ENCODE data around the gene CXCL10. TPM values are rescaled to one million over a fixed set of nuclear protein-coding genes. Genes with fewer than 3 reads are reported as not detected.

Gene CXCL10
- total RNA-seq, 4 donors from 2014 or later: 3.0 TPM; not detected in 3

DNA sequence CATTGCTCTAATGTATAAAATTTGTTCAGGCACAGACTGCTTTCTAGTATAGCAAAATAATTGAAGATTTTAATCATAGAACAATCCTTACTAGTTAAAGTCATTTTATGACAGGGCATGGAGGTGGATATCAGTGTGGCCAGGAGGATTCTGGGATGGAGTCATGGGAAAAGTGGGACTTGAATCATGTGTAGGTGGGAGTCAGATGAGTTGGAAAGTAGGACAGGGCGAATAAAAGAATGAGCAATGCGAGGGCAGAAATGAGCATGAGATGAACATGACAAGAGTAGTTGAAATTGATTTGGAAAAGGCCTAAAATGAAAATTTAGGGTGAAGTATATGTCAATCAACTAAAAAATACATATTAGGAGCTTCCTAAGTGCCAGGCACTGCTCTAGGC, 25.4 kb downstream of the CXCL10 start:
- 88 to 100% methylated on average over 2 of the region's 2 CpGs for WGBS, 2 donors (ENCODE audit: low coverage in 1 of 2)

GRCh38 chr4:75997081-75997480, 26.2 kb downstream of the CXCL10 start:
- Histone ChIP-seq H3K27ac (no peak overlapping the region), H3K27me3 (no peaks in the 10 kb centered on the region), H3K36me3 (no peaks in the 10 kb centered on the region), H3K4me3 (no peak overlapping the region), H3K9me3 (no peaks in the 10 kb centered on the region), H3K4me1 (peaks cover 0 to 10% (median 0%) of the 10 kb centered on the region in 4 donors)
- in situ Hi-C loops (cut with MboI; ENCODE audit: low pct_ligation_motif_present in 1 of 4, low pct_unique_long_range_greater_than_20kb in 1 of 4, low sequenced_read_pairs in 3 of 4) (loop anchor here in 2 of 4 donors (5.0 kb wide), 1 partner anchor 70 kb away; no protein-coding TSS in a partner anchor), intact Hi-C loops (cut with DNase I; ENCODE audit: low total_unique reads) (loop anchor here (5.0 kb wide), 1 partner anchor 75 kb away; the partner anchor contains the start of gene ART3)
- DNase-seq: no peak
- WGBS, 2 donors (ENCODE audit: low coverage in 1 of 2): 84% methylated on average over 1 of the region's 1 CpG; no CpG with 5 or more reads in 1 of the 2 donors
- no peak for TF ChIP-seq POLR2AphosphoS5 (IDR thresholded peaks at IDR 0.05)
- no peak for TF ChIP-seq POLR2A (IDR thresholded peaks at IDR 0.05)
- no peak for TF ChIP-seq CTCF (IDR thresholded peaks at IDR 0.05)
- no peak for TF ChIP-seq EP300 (IDR thresholded peaks at IDR 0.05; ENCODE audit: low read depth)

More for the DNA sequence above, 25.4 kb downstream of the CXCL10 start:
- Histone ChIP-seq H3K36me3 (no peaks in the 10 kb centered on the region), H3K4me3 (no peak overlapping the region), H3K9me3 (no peaks in the 10 kb centered on the region), H3K27ac (no peak overlapping the region), H3K4me1 (peaks cover 0 to 13% (median 0%) of the 10 kb centered on the region in 4 donors), H3K27me3 (no peaks in the 10 kb centered on the region)
- intact Hi-C loops (cut with DNase I; ENCODE audit: low total_unique reads): loop anchor here (5.0 kb wide), 1 partner anchor 74 kb away; the partner anchor contains the start of gene ART3
- no peak for DNase-seq
- in situ Hi-C loops (cut with MboI; ENCODE audit: low pct_ligation_motif_present in 1 of 4, low pct_unique_long_range_greater_than_20kb in 1 of 4, low sequenced_read_pairs in 3 of 4): loop anchor here in 2 of 4 donors (5.0 kb wide), 1 partner anchor 69 kb away; no protein-coding TSS in a partner anchor
- TF ChIP-seq POLR2AphosphoS5 (IDR thresholded peaks at IDR 0.05): no peak
- TF ChIP-seq POLR2A (IDR thresholded peaks at IDR 0.05): no peak
- TF ChIP-seq CTCF (IDR thresholded peaks at IDR 0.05): no peak
- TF ChIP-seq EP300 (IDR thresholded peaks at IDR 0.05; ENCODE audit: low read depth): no peak

- 0 to 4% methylated on average over 1 to 5 of the region's 5 CpGs for WGBS, 2 donors (ENCODE audit: low coverage in 1 of 2)
- peaks cover 0 to 13% (median 1%) of the 10 kb centered on the region in 4 donors for H3K4me1 ChIP-seq
- H3K27ac ChIP-seq: no peak overlapping the region
- TF ChIP-seq POLR2A (IDR thresholded peaks at IDR 0.05) (no peak), CTCF (IDR thresholded peaks at IDR 0.05) (peak; percentile 64 to 75 (median 70)), EP300 (IDR thresholded peaks at IDR 0.05; ENCODE audit: low read depth) (no peak), POLR2AphosphoS5 (IDR thresholded peaks at IDR 0.05) (no peak)
- DNase-seq: no peak
- no peak overlapping the region for H3K4me3 ChIP-seq
- H3K36me3 ChIP-seq: no peaks in the 10 kb centered on the region
- intact Hi-C loops (cut with DNase I; ENCODE audit: low total_unique reads): loop anchor here (5.0 kb wide), 1 partner anchor 77 kb away; the partner anchor contains the start of gene ART3
- H3K27me3 ChIP-seq: no peaks in the 10 kb centered on the region
- in situ Hi-C loops (cut with MboI; ENCODE audit: low pct_ligation_motif_present in 1 of 4, low pct_unique_long_range_greater_than_20kb in 1 of 4, low sequenced_read_pairs in 3 of 4): loop anchor here in 2 of 4 donors (5.0 kb wide), 1 partner anchor 72 kb away; no protein-coding TSS in a partner anchor
- H3K9me3 ChIP-seq: no peaks in the 10 kb centered on the region
Measured at GRCh38 chr4:75995727-75996126, 27.6 kb downstream of the CXCL10 start.

GRCh38 chr4:75992462-75992861, 30.8 kb downstream of the CXCL10 start:
- TF ChIP-seq CTCF (IDR thresholded peaks at IDR 0.05) (no peak), POLR2A (IDR thresholded peaks at IDR 0.05) (no peak), EP300 (IDR thresholded peaks at IDR 0.05; ENCODE audit: low read depth) (no peak), POLR2AphosphoS5 (IDR thresholded peaks at IDR 0.05) (no peak)
- in situ Hi-C loops (cut with MboI; ENCODE audit: low pct_ligation_motif_present in 1 of 4, low pct_unique_long_range_greater_than_20kb in 1 of 4, low sequenced_read_pairs in 3 of 4): loop anchor here in 1 of 4 donors (5.0 kb wide), 1 partner anchor 75 kb away; no protein-coding TSS in a partner anchor
- intact Hi-C loops (cut with DNase I; ENCODE audit: low total_unique reads): no loop called here
- no peak overlapping the region for H3K27ac ChIP-seq
- 70 to 89% methylated on average over 1 of the region's 1 CpG for WGBS, 2 donors (ENCODE audit: low coverage in 1 of 2)
- DNase-seq: no peak
- H3K4me3 ChIP-seq: no peak overlapping the region
- H3K4me1 ChIP-seq: peaks cover 12 to 29% (median 14%) of the 10 kb centered on the region in 4 donors
- no peaks in the 10 kb centered on the region for H3K9me3 ChIP-seq
- no peaks in the 10 kb centered on the region for H3K36me3 ChIP-seq
- H3K27me3 ChIP-seq: no peaks in the 10 kb centered on the region

Measured in transverse colon (tissue), 4 donors.